Upper lobe of left lung (tissue), 6 donors: ENCODE data around the gene MTMR12. TPM values are rescaled to one million over a fixed set of nuclear protein-coding genes. Genes with fewer than 3 reads are reported as not detected.

Source experiments
- ATAC-seq, 2 donors: fragments of 200-7000 bp; cut with Tn5 transposase; one replicate each; pipeline ENCODE4 v1.9.1; 2022; ENCODE audit warnings: mild to moderate bottlenecking in 2 of 2, moderate library complexity in 2 of 2; ENCODE audit not compliant: low FRiP score in 2 of 2
- DNase-seq, 2 donors: peaks; one replicate each; pipeline ENCODE4 v3.0.0-alpha.2; 2019 to 2020
- H3K27ac ChIP-seq, 4 donors: fragments of 200-600 bp; sonication (generic); one replicate each; pipeline ENCODE4 v1.5.1; 2016 to 2019
- H3K27me3 ChIP-seq, 4 donors: fragments of 200-600 bp; sonication (generic); one replicate each; pipeline ENCODE4 v1.5.1; 2017 to 2019
- H3K36me3 ChIP-seq, 4 donors: fragments of 200-600 bp; sonication (generic); one replicate each; pipeline ENCODE4 v1.5.1; 2016 to 2019
- H3K4me1 ChIP-seq, 4 donors: fragments of 200-600 bp; sonication (generic); one replicate each; pipeline ENCODE4 v1.5.1; 2018 to 2019
- H3K4me3 ChIP-seq, 4 donors: fragments of 200-600 bp; sonication (generic); one replicate each; pipeline ENCODE4 v1.5.1; 2017 to 2019; ENCODE audit warnings: mild to moderate bottlenecking in 2 of 4, moderate library complexity in 1 of 4
- H3K9me3 ChIP-seq, 4 donors: fragments of 200-600 bp; sonication (generic); one replicate each; pipeline ENCODE4 v1.5.1; 2018 to 2019
- CTCF ChIP-seq, 6 experiments: fragments of 450-650 bp in 4 of 6; fragments of 200-600 bp in 2 of 6; sonication (generic) in 2 of 6; IDR thresholded peaks; one replicate each; pipeline ENCODE4 v1.5.1; 2016 to 2019; ENCODE audit warnings: antibody characterized with exemption in 6 of 6
- EP300 ChIP-seq, 4 donors: sonication (generic); formaldehyde crosslinking; IDR thresholded peaks; one replicate each; pipeline ENCODE4 v1.5.1; 2017; ENCODE audit warnings: antibody characterized with exemption in 4 of 4, control low read depth in 2 of 4
- POLR2A ChIP-seq, 4 donors: fragments of 450-650 bp; IDR thresholded peaks; one replicate each; pipeline ENCODE4 v1.5.1; 2016 to 2017; ENCODE audit warnings: antibody characterized with exemption in 4 of 4, mild to moderate bottlenecking in 2 of 4
- POLR2AphosphoS5 ChIP-seq, 2 donors: sonication (generic); formaldehyde crosslinking; IDR thresholded peaks; one replicate each; pipeline ENCODE4 v1.5.1; 2017; ENCODE audit warnings: antibody characterized with exemption in 2 of 2
- WGBS, 2 donors: methylation state at CpG; one replicate each; pipeline ENCODE4 v1.1.5; 2017 to 2018; 5-methylcytosine and 5-hydroxymethylcytosine counted together
- total RNA-seq, 6 donors: library from RNA; depleted of rRNA in 4 of 6; stranded (reverse); fragments of >200 nt in 4 of 6; gene quantifications; one replicate each; pipeline versions ENCODE4 v1.1.0 to v1.2.1, GENCODE V29; 2016 to 2021
- donor health status: DM: no; HTN: no; CAD: no; lungs with moderate emphysema.
- donor health status: DM: no; HTN: yes; CAD: no; lungs with severe emphysema.

MTMR12 gene
- total RNA-seq, 6 donors from 2014 or later: 27.2 to 50.8 (median 35.5) TPM

- Histone ChIP-seq H3K9me3 (no peaks in the 10 kb centered on the region), H3K4me1 (peaks cover 7 to 13% (median 9%) of the 10 kb centered on the region in 4 donors), H3K27me3 (no peaks in the 10 kb centered on the region), H3K27ac (no peak overlapping the region), H3K4me3 (no peak overlapping the region), H3K36me3 (peaks cover 3 to 84% (median 58%) of the 10 kb centered on the region in 4 donors)
- DNase-seq: no peak
- ATAC-seq: no peak
- WGBS, 2 donors: 85 to 100% methylated on average over 1 of the region's 1 CpG
- TF ChIP-seq POLR2AphosphoS5 (IDR thresholded peaks at IDR 0.05): no peak
- TF ChIP-seq POLR2A (IDR thresholded peaks at IDR 0.05): no peak
- TF ChIP-seq EP300 (IDR thresholded peaks at IDR 0.05): no peak
- TF ChIP-seq CTCF (IDR thresholded peaks at IDR 0.05): no peak
These were observed 41.8 kb downstream of the MTMR12 start for GRCh38 chr5:32270946-32271345.

GRCh38 chr5:32270178-32270577 lies 42.6 kb downstream of the MTMR12 start:
- WGBS, 2 donors: 91 to 93% methylated on average over 4 of the region's 4 CpGs
- H3K36me3 ChIP-seq: peaks cover 7 to 90% (median 60%) of the 10 kb centered on the region in 4 donors
- TF ChIP-seq EP300 (IDR thresholded peaks at IDR 0.05) (no peak), POLR2AphosphoS5 (IDR thresholded peaks at IDR 0.05) (no peak), CTCF (IDR thresholded peaks at IDR 0.05) (no peak)
- DNase-seq: no peak
- ATAC-seq: no peak
- H3K9me3 ChIP-seq: no peaks in the 10 kb centered on the region
- H3K27ac ChIP-seq: no peak overlapping the region
- H3K27me3 ChIP-seq: no peaks in the 10 kb centered on the region
- peaks cover 0 to 8% (median 4%) of the 10 kb centered on the region in 4 donors for H3K4me1 ChIP-seq
- H3K4me3 ChIP-seq: no peak overlapping the region

GRCh38 chr5:32265902-32266301 lies 46.8 kb downstream of the MTMR12 start:
- no peak overlapping the region for H3K4me3 ChIP-seq
- ATAC-seq: no peak
- no peaks in the 10 kb centered on the region for H3K4me1 ChIP-seq
- TF ChIP-seq POLR2AphosphoS5 (IDR thresholded peaks at IDR 0.05): no peak
- no peak for TF ChIP-seq CTCF (IDR thresholded peaks at IDR 0.05)
- H3K9me3 ChIP-seq: no peaks in the 10 kb centered on the region
- DNase-seq: no peak
- H3K36me3 ChIP-seq: peaks cover 13 to 94% (median 59%) of the 10 kb centered on the region in 4 donors
- no peaks in the 10 kb centered on the region for H3K27me3 ChIP-seq
- H3K27ac ChIP-seq: no peak overlapping the region
- WGBS, 2 donors: 86 to 91% methylated on average over 6 of the region's 6 CpGs

- H3K27me3 ChIP-seq: no peaks in the 10 kb centered on the region
- H3K4me3 ChIP-seq: no peak overlapping the region
- 87 to 92% methylated on average over 4 of the region's 4 CpGs for whole genome bisulfite sequencing, 2 donors
- H3K4me1 ChIP-seq: no peaks in the 10 kb centered on the region
- H3K36me3 ChIP-seq: peaks cover 13 to 90% (median 53%) of the 10 kb centered on the region in 4 donors
- DNase-seq (no peak), ATAC-seq (no peak)
- H3K27ac ChIP-seq: no peak overlapping the region
- TF ChIP-seq EP300 (IDR thresholded peaks at IDR 0.05): no peak
- no peak for TF ChIP-seq CTCF (IDR thresholded peaks at IDR 0.05)
- no peak for TF ChIP-seq POLR2AphosphoS5 (IDR thresholded peaks at IDR 0.05)
- TF ChIP-seq POLR2A (IDR thresholded peaks at IDR 0.05): no peak
- no peaks in the 10 kb centered on the region for H3K9me3 ChIP-seq
These were observed 47.7 kb downstream of the MTMR12 start for GRCh38 chr5:32264957-32265572.

- H3K9me3 ChIP-seq: no peaks in the 10 kb centered on the region
- TF ChIP-seq POLR2A (IDR thresholded peaks at IDR 0.05) (no peak), POLR2AphosphoS5 (IDR thresholded peaks at IDR 0.05) (no peak), CTCF (IDR thresholded peaks at IDR 0.05) (no peak), EP300 (IDR thresholded peaks at IDR 0.05) (no peak)
- WGBS, 2 donors: 91 to 92% methylated on average over 4 of the region's 4 CpGs
- DNase-seq (no peak), ATAC-seq (no peak)
- no peaks in the 10 kb centered on the region for H3K27me3 ChIP-seq
- no peak overlapping the region for H3K27ac ChIP-seq
- H3K36me3 ChIP-seq: peaks cover 13 to 89% (median 45%) of the 10 kb centered on the region in 4 donors
- no peaks in the 10 kb centered on the region for H3K4me1 ChIP-seq
- H3K4me3 ChIP-seq: no peak overlapping the region
These were observed 49.1 kb downstream of the MTMR12 start for GRCh38 chr5:32263684-32264083.
